GM15510 (cell line): Measurements from ENCODE around the gene CDIP1.

Experiments used
- POLR2A ChIP-seq: IDR thresholded peaks from 3 replicates; pipeline ENCODE4 v1.6.1; 2011; ENCODE audit warnings: borderline replicate concordance; ENCODE audit not compliant: insufficient read length; ENCODE audit errors: extremely low read depth

The CDIP1 gene

GRCh38 chr16:4511441-4512082 is 27.0 kb downstream of the CDIP1 start:
- no peak for TF ChIP-seq POLR2A

- no peak for TF ChIP-seq POLR2A
These were observed 27.7 kb downstream of the CDIP1 start for GRCh38 chr16:4510747-4511426.

GRCh38 chr16:4510131-4510530 is 28.4 kb downstream of the CDIP1 start:
- TF ChIP-seq POLR2A = no peak

GRCh38 chr16:4509420-4509819 is 29.2 kb downstream of the CDIP1 start:
- no peak for TF ChIP-seq POLR2A

- TF ChIP-seq POLR2A = no peak
These were observed 29.8 kb downstream of the CDIP1 start for GRCh38 chr16:4508806-4509205.

- TF ChIP-seq POLR2A = no peak
These were observed 30.8 kb downstream of the CDIP1 start for GRCh38 chr16:4507588-4508345.

GRCh38 chr16:4506450-4506849 is 32.1 kb downstream of the CDIP1 start:
- TF ChIP-seq POLR2A = no peak

GRCh38 chr16:4505356-4506147 is 33.0 kb downstream of the CDIP1 start:
- TF ChIP-seq POLR2A = no peak

GRCh38 chr16:4501071-4501478 is 37.5 kb downstream of the CDIP1 start:
- no peak for TF ChIP-seq POLR2A

- no peak for TF ChIP-seq POLR2A
These were observed 38.3 kb downstream of the CDIP1 start for GRCh38 chr16:4500272-4500671.

- TF ChIP-seq POLR2A = no peak
These were observed 39.4 kb downstream of the CDIP1 start for GRCh38 chr16:4499196-4499555.

- no peak for TF ChIP-seq POLR2A
These were observed 39.9 kb downstream of the CDIP1 start for GRCh38 chr16:4498546-4499195.

GRCh38 chr16:4496305-4496704 is 42.3 kb downstream of the CDIP1 start:
- no peak for TF ChIP-seq POLR2A

- TF ChIP-seq POLR2A = no peak
These were observed 42.8 kb downstream of the CDIP1 start for GRCh38 chr16:4495766-4496165.
